ENCODE measurements around the gene SUGCT. TPM values are rescaled to one million over a fixed set of nuclear protein-coding genes. Genes with fewer than 3 reads are reported as not detected.

SUGCT gene
- total and polyA plus RNA-seq, 2 of the 13 experiments (the other 11 are each of a cell fraction or from before 2014, with no cell fraction given) = 10.1 to 22.2 TPM

DNA sequence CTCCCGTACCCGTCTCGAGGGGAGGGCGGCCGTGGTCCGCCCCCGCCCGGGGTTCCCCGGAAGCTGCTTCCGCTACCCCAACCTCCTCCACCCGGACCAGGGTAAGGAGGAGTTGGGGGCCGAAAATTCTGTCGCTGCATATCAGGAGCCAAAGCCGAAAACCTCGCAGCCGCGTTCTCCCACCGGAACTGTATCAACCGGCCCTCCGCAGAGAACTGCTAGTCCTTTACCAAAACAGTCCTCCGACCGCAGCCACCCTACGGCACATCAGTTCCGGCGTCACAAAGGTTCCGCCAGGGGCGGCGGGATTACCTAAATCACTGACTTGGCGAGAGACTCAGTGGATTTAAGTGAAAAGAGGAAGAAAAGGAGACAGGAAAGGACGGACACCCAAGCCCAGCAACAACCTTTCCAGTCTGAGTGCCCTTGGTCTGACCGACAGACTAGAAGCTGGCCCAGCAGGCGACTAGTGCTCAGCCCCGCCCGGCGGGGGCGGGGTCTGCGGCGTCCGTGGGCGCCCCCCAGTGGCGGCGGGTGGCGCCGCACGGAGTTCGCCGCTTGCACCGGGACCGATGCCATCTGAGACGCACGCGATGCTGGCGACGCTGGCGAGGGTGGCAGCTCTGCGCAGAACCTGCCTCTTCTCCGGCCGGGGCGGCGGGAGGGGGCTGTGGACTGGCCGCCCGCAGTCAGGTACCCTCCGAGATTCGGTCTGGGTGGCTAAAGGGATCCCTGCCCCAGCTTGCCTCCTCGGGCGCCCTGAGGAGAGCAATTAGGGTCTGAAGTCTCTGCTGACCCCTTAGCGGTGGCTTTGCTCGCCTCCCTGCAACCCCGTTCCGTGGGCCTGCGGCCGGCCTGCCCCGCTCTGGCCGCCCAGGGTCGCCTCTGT is at the start of gene SUGCT, which contains the start of gene MPLKIP (continued):
- TF ChIP-seq NCOA2 (CRISPR knock-in tag; IDR thresholded peaks at IDR 0.05) = peak; percentile 58; the same call in 1 of the 2 replicates
- TF ChIP-seq SP1 (IDR thresholded peaks at IDR 0.05) = no peak
- TF ChIP-seq SP1 (CRISPR knock-in tag; IDR thresholded peaks at IDR 0.05) = peak; percentile 93
- peak; percentile 67; the same call in 1 of the 2 replicates for TF ChIP-seq GATAD2A (CRISPR knock-in tag; IDR thresholded peaks at IDR 0.05)
- peak; percentile 50; the same call in 1 of the 2 replicates for TF ChIP-seq SP5 (CRISPR knock-in tag; IDR thresholded peaks at IDR 0.05; ENCODE audit: borderline replicate concordance, low read depth)
- peak; percentile 12 for TF ChIP-seq HNRNPK (IDR thresholded peaks at IDR 0.05; ENCODE audit: low read depth, low read length, poor library complexity, severe bottlenecking)
- peak; percentile 13; the same call in 1 of the 2 replicates for TF ChIP-seq ZNF607 (CRISPR knock-in tag; IDR thresholded peaks at IDR 0.05; ENCODE audit: borderline replicate concordance)
- TF ChIP-seq, protein P1, sequence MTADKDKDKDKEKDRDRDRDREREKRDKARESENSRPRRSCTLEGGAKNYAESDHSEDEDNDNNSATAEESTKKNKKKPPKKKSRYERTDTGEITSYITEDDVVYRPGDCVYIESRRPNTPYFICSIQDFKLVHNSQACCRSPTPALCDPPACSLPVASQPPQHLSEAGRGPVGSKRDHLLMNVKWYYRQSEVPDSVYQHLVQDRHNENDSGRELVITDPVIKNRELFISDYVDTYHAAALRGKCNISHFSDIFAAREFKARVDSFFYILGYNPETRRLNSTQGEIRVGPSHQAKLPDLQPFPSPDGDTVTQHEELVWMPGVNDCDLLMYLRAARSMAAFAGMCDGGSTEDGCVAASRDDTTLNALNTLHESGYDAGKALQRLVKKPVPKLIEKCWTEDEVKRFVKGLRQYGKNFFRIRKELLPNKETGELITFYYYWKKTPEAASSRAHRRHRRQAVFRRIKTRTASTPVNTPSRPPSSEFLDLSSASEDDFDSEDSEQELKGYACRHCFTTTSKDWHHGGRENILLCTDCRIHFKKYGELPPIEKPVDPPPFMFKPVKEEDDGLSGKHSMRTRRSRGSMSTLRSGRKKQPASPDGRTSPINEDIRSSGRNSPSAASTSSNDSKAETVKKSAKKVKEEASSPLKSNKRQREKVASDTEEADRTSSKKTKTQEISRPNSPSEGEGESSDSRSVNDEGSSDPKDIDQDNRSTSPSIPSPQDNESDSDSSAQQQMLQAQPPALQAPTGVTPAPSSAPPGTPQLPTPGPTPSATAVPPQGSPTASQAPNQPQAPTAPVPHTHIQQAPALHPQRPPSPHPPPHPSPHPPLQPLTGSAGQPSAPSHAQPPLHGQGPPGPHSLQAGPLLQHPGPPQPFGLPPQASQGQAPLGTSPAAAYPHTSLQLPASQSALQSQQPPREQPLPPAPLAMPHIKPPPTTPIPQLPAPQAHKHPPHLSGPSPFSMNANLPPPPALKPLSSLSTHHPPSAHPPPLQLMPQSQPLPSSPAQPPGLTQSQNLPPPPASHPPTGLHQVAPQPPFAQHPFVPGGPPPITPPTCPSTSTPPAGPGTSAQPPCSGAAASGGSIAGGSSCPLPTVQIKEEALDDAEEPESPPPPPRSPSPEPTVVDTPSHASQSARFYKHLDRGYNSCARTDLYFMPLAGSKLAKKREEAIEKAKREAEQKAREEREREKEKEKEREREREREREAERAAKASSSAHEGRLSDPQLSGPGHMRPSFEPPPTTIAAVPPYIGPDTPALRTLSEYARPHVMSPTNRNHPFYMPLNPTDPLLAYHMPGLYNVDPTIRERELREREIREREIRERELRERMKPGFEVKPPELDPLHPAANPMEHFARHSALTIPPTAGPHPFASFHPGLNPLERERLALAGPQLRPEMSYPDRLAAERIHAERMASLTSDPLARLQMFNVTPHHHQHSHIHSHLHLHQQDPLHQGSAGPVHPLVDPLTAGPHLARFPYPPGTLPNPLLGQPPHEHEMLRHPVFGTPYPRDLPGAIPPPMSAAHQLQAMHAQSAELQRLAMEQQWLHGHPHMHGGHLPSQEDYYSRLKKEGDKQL (CRISPR knock-in tag; IDR thresholded peaks at IDR 0.05; ENCODE audit: low read depth) = peak; percentile 49; the same call in 1 of the 2 replicates
- no peak for TF ChIP-seq ARID2 (CRISPR knock-in tag; IDR thresholded peaks at IDR 0.05; ENCODE audit: borderline replicate concordance)
- TF ChIP-seq ZNF713 (CRISPR knock-in tag; IDR thresholded peaks at IDR 0.05) = no peak
- peak; percentile 88 for TF ChIP-seq ZSCAN9 (CRISPR knock-in tag; IDR thresholded peaks at IDR 0.05; ENCODE audit: borderline replicate concordance)
- TF ChIP-seq ZMYM3 (CRISPR knock-in tag; IDR thresholded peaks at IDR 0.05) = peak; percentile 38; the same call in 1 of the 2 replicates
- TF ChIP-seq ISL2 (CRISPR knock-in tag; IDR thresholded peaks at IDR 0.05) = peak; percentile 54; the same call in 1 of the 2 replicates
- peak; percentile 26; the same call in 1 of the 2 replicates for TF ChIP-seq ZNF263 (CRISPR knock-in tag; IDR thresholded peaks at IDR 0.05)
- peak; percentile 88 for TF ChIP-seq ZMYM4 (CRISPR knock-in tag; IDR thresholded peaks at IDR 0.05)
- TF ChIP-seq ZNF883 (CRISPR knock-in tag; IDR thresholded peaks at IDR 0.05; ENCODE audit: not compliant biosample characterization) = no peak
- TF ChIP-seq SOX13 (IDR thresholded peaks at IDR 0.05) = no peak
- 0 out of 4 replicates have a peak, but pooled peaks of 1 of the 2 experiments have one; percentile 3 for TF ChIP-seq SOX13 (CRISPR knock-in tag; conservative IDR thresholded peaks at IDR 0.05 in 1 of 2, IDR thresholded peaks at IDR 0.05 in 1 of 2)
- TF ChIP-seq, protein P2, sequence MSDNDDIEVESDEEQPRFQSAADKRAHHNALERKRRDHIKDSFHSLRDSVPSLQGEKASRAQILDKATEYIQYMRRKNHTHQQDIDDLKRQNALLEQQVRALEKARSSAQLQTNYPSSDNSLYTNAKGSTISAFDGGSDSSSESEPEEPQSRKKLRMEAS (IDR thresholded peaks at IDR 0.05) = peak; percentile 95
- 0 out of 2 replicates have a peak, but pooled peaks have one; percentile 77 for TF ChIP-seq NCOA1 (CRISPR knock-in tag; IDR thresholded peaks at IDR 0.05)
- TF ChIP-seq, protein P3, sequence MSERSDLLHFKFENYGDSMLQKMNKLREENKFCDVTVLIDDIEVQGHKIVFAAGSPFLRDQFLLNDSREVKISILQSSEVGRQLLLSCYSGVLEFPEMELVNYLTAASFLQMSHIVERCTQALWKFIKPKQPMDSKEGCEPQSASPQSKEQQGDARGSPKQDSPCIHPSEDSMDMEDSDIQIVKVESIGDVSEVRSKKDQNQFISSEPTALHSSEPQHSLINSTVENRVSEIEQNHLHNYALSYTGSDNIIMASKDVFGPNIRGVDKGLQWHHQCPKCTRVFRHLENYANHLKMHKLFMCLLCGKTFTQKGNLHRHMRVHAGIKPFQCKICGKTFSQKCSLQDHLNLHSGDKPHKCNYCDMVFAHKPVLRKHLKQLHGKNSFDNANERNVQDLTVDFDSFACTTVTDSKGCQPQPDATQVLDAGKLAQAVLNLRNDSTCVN (CRISPR knock-in tag; IDR thresholded peaks at IDR 0.05; ENCODE audit: borderline replicate concordance) = no peak
- peak; percentile 71 for TF ChIP-seq U2AF1 (optimal IDR thresholded peaks at IDR 0.05; ENCODE audit: low read depth, low read length)
- TF ChIP-seq CENPX (CRISPR knock-in tag; IDR thresholded peaks at IDR 0.05) = no peak
- TF ChIP-seq ZNF317 (CRISPR knock-in tag; IDR thresholded peaks at IDR 0.05) = peak; percentile 73; the same call in 1 of the 2 replicates
